Bronchial epithelial cell (primary cell): ENCODE results near the gene MDH1. TPM values are rescaled to one million over a fixed set of nuclear protein-coding genes. Genes with fewer than 3 reads are reported as not detected.
"Not testable (repeated sequence)": the region's sequence is repeated elsewhere in the genome, so short reads cannot be mapped to it uniquely, and the experiment has no call there.

Experiments
- DNase-seq: peaks from one replicate; pipeline ENCODE4 v3.0.0-alpha.2; 2010; ENCODE audit warnings: low read depth
- FAIRE-seq: peaks from 2 replicates; lab custom pipeline; 2011; peaks lifted over from hg19 to GRCh38; lab: Jason Lieb, UNC
- H3K27me3 ChIP-seq: 2 replicates; pipeline ENCODE4 v1.5.1; 2011; ENCODE audit warnings: low read length; ENCODE audit not compliant: control insufficient read depth, insufficient read depth
- H3K36me3 ChIP-seq: 2 replicates; pipeline ENCODE4 v1.5.1; 2011; ENCODE audit warnings: low read length; ENCODE audit not compliant: control insufficient read depth, insufficient read depth
- H3K4me3 ChIP-seq: 2 replicates; pipeline ENCODE4 v1.5.1; 2011; ENCODE audit warnings: mild to moderate bottlenecking, low read depth, low read length, control low read depth
- CTCF ChIP-seq: IDR thresholded peaks from 2 replicates; pipeline ENCODE4 v1.5.1; 2011; ENCODE audit warnings: mild to moderate bottlenecking, moderate library complexity, low read length, control low read depth, inconsistent platforms; ENCODE audit not compliant: insufficient read depth, severe bottlenecking
- total RNA-seq: library from RNA; depleted of rRNA; stranded (reverse); fragments of >200 nt; gene quantifications from 2 replicates; pipeline ENCODE4 v1.2.1, GENCODE V29; 2014

Gene MDH1
- total RNA-seq, 1 donor from 2014 or later, result 118 TPM

- DNase-seq (no peak), FAIRE-seq (no peak)
- Histone ChIP-seq H3K36me3 (no peaks in the 10 kb centered on the region), H3K27me3 (no peaks in the 10 kb centered on the region), H3K4me3 (no peak overlapping the region)
- TF ChIP-seq CTCF, result no peak
Observed at GRCh38 chr2:63572001-63572400, 16.8 kb upstream of the MDH1 start.

- H3K4me3 ChIP-seq, H3K27me3 ChIP-seq, DNase-seq, H3K36me3 ChIP-seq, FAIRE-seq: not testable (repeated sequence)
Observed at GRCh38 chr2:63573026-63573425, 15.7 kb upstream of the MDH1 start.

- FAIRE-seq, H3K4me3 ChIP-seq, DNase-seq: not testable (repeated sequence)
Observed at GRCh38 chr2:63573726-63574345, 14.9 kb upstream of the MDH1 start.

GRCh38 chr2:63576546-63576945 is 12.2 kb upstream of the MDH1 start:
- FAIRE-seq (no peak), DNase-seq (no peak)
- Histone ChIP-seq H3K36me3 (no peaks in the 10 kb centered on the region), H3K27me3 (no peaks in the 10 kb centered on the region), H3K4me3 (no peak overlapping the region)
- TF ChIP-seq CTCF, result no peak

More at GRCh38 chr2:63573726-63574345, 14.9 kb upstream of the MDH1 start:
- not testable (repeated sequence) for H3K36me3 ChIP-seq, H3K27me3 ChIP-seq

- Histone ChIP-seq H3K4me3 (no peak overlapping the region), H3K36me3 (no peaks in the 10 kb centered on the region), H3K27me3 (no peaks in the 10 kb centered on the region)
- FAIRE-seq, result no peak
- no peak for DNase-seq
- TF ChIP-seq CTCF, result no peak
Observed at GRCh38 chr2:63578767-63579166, 10.0 kb upstream of the MDH1 start.

- TF ChIP-seq CTCF, result no peak
- Histone ChIP-seq H3K36me3 (no peaks in the 10 kb centered on the region), H3K27me3 (no peaks in the 10 kb centered on the region), H3K4me3 (no peak overlapping the region)
- DNase-seq (no peak), FAIRE-seq (no peak)
Observed at GRCh38 chr2:63580651-63581297, 8.0 kb upstream of the MDH1 start.
